Breast epithelium (tissue), 3 donors: ENCODE measurements around the gene USP8.

Source experiments
- POLR2A ChIP-seq: fragments of 450-650 bp; IDR thresholded peaks from one replicate; pipeline ENCODE4 v1.6.1; 2016; ENCODE audit warnings: antibody characterized with exemption, mild to moderate bottlenecking, moderate library complexity
- POLR2AphosphoS5 ChIP-seq, 3 donors: sonication (generic); formaldehyde crosslinking; IDR thresholded peaks; one replicate each; pipeline ENCODE4 v1.6.1; 2017; ENCODE audit warnings: antibody characterized with exemption in 3 of 3
- TF ChIP-seq, protein P1 (sequence below), 3 donors: fragments of 450-650 bp; IDR thresholded peaks; one replicate each; pipeline ENCODE4 v1.5.1; 2016 to 2017; ENCODE audit warnings: antibody characterized with exemption in 3 of 3, mild to moderate bottlenecking in 3 of 3, moderate library complexity in 3 of 3

DNA sequence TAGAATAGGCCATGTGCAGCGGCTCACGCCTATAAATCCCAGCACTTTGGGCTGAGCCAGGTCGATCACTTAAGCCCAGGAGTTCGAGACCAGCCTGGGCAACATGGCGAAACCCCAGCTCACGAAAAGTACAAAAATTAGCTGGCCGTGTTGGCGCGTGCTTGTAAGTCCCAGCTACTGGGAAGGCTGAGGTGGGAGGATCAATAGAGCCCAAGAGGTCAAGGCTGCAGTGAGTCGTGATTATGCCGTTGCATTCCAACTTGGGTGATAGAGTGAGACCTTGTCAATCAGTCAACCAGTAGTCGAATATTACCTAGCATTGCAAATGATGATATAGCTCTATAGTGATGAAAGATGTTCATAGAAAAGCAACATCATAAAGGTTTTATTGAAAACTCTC, 51.9 kb downstream of the USP8 start:
- TF ChIP-seq, protein P1, sequence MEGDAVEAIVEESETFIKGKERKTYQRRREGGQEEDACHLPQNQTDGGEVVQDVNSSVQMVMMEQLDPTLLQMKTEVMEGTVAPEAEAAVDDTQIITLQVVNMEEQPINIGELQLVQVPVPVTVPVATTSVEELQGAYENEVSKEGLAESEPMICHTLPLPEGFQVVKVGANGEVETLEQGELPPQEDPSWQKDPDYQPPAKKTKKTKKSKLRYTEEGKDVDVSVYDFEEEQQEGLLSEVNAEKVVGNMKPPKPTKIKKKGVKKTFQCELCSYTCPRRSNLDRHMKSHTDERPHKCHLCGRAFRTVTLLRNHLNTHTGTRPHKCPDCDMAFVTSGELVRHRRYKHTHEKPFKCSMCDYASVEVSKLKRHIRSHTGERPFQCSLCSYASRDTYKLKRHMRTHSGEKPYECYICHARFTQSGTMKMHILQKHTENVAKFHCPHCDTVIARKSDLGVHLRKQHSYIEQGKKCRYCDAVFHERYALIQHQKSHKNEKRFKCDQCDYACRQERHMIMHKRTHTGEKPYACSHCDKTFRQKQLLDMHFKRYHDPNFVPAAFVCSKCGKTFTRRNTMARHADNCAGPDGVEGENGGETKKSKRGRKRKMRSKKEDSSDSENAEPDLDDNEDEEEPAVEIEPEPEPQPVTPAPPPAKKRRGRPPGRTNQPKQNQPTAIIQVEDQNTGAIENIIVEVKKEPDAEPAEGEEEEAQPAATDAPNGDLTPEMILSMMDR (IDR thresholded peaks at IDR 0.05) = no peak
- TF ChIP-seq POLR2A = no peak
- TF ChIP-seq POLR2AphosphoS5 (IDR thresholded peaks at IDR 0.05) = no peak
